ENCODE data around the gene FKBP7. TPM values are rescaled to one million over a fixed set of nuclear protein-coding genes. Genes with fewer than 3 reads are reported as not detected.
"Not testable (repeated sequence)": the region's sequence is repeated elsewhere in the genome, so short reads cannot be mapped to it uniquely, and the experiment has no call there.

The FKBP7 gene
- total RNA-seq (2014; rRNA removed; shearing (Covaris generic)) = 35.4 and 49.4 TPM in 2 replicates

- DNase-seq (ENCODE audit: low read depth) = peak; percentile 84
Observed at GRCh38 chr2:178478439-178479274, at the start of gene FKBP7. TSS of gene FKBP7 (minus strand) at chr2:178478600. CDS start at chr2:178478499, 101 bp downstream.

- no peak for DNase-seq (ENCODE audit: low read depth)
Observed at GRCh38 chr2:178527592-178527991, 49.2 kb upstream of the FKBP7 start.

GRCh38 chr2:178526256-178526655, 47.9 kb upstream of the FKBP7 start:
- DNase-seq (ENCODE audit: low read depth) = no peak

GRCh38 chr2:178525460-178525859, 47.1 kb upstream of the FKBP7 start:
- not testable (repeated sequence) for DNase-seq (ENCODE audit: low read depth)

GRCh38 chr2:178525010-178525409, 46.6 kb upstream of the FKBP7 start:
- not testable (repeated sequence) for DNase-seq (ENCODE audit: low read depth)

GRCh38 chr2:178523596-178524134, 45.3 kb upstream of the FKBP7 start:
- no peak for DNase-seq (ENCODE audit: low read depth)

GRCh38 chr2:178522950-178523595, 44.7 kb upstream of the FKBP7 start:
- DNase-seq (ENCODE audit: low read depth) = no peak

- no peak for DNase-seq (ENCODE audit: low read depth)
Observed at GRCh38 chr2:178521304-178522150, 43.1 kb upstream of the FKBP7 start.

- no peak for DNase-seq (ENCODE audit: low read depth)
Observed at GRCh38 chr2:178517496-178517895, 39.1 kb upstream of the FKBP7 start.

GRCh38 chr2:178514664-178515063, 36.3 kb upstream of the FKBP7 start:
- peak; percentile 95 for DNase-seq (ENCODE audit: low read depth)

- DNase-seq (ENCODE audit: low read depth) = peak; percentile 89
Observed at GRCh38 chr2:178513876-178514275, 35.5 kb upstream of the FKBP7 start.

- peak; percentile 88 for DNase-seq (ENCODE audit: low read depth)
Observed at GRCh38 chr2:178512484-178512883, 34.1 kb upstream of the FKBP7 start.

- no peak for DNase-seq (ENCODE audit: low read depth)
Observed at GRCh38 chr2:178510384-178510783, 32.0 kb upstream of the FKBP7 start.

GRCh38 chr2:178508646-178509045, 30.2 kb upstream of the FKBP7 start:
- no peak for DNase-seq (ENCODE audit: low read depth)

GRCh38 chr2:178506949-178507348, 28.5 kb upstream of the FKBP7 start:
- DNase-seq (ENCODE audit: low read depth) = no peak

- DNase-seq (ENCODE audit: low read depth) = no peak
Observed at GRCh38 chr2:178506524-178506923, 28.1 kb upstream of the FKBP7 start.

- DNase-seq (ENCODE audit: low read depth) = no peak
Observed at GRCh38 chr2:178506101-178506500, 27.7 kb upstream of the FKBP7 start.

GRCh38 chr2:178502751-178503150, 24.4 kb upstream of the FKBP7 start:
- no peak for DNase-seq (ENCODE audit: low read depth)

- no peak for DNase-seq (ENCODE audit: low read depth)
Observed at GRCh38 chr2:178499640-178500039, 21.2 kb upstream of the FKBP7 start.

GRCh38 chr2:178498137-178498536, 19.7 kb upstream of the FKBP7 start:
- DNase-seq (ENCODE audit: low read depth) = no peak

GRCh38 chr2:178496049-178496448, 17.6 kb upstream of the FKBP7 start:
- no peak for DNase-seq (ENCODE audit: low read depth)

GRCh38 chr2:178491612-178492011, 13.2 kb upstream of the FKBP7 start:
- DNase-seq (ENCODE audit: low read depth) = no peak

Data from M059J (cell line).